Neural cell (in vitro differentiated cells): ENCODE measurements around the gene PRF1. TPM values are rescaled to one million over a fixed set of nuclear protein-coding genes. Genes with fewer than 3 reads are reported as not detected.

Source experiments
- H2AFZ ChIP-seq: fragments of 200-600, 300-800 bp; sonication (generic), shearing (Covaris generic); 2 replicates; pipeline ENCODE4 v1.6.0; 2014; ENCODE audit warnings: low read depth, mild to moderate bottlenecking, antibody characterized with exemption, low read length, moderate library complexity
- H3F3A ChIP-seq: fragments of 200-600 bp; shearing (Covaris generic); 2 replicates; pipeline ENCODE4 v1.6.1; 2016; ENCODE audit warnings: mild to moderate bottlenecking, moderate library complexity, mixed read lengths, antibody characterized with exemption, low read length; ENCODE audit not compliant: insufficient read depth, poor library complexity, severe bottlenecking
- H3K27ac ChIP-seq: fragments of 200-600, 300-800 bp; sonication (generic), shearing (Covaris generic); 2 replicates; pipeline ENCODE4 v1.5.1; 2014; ENCODE audit warnings: mild to moderate bottlenecking, low read length, moderate library complexity
- H3K27me3 ChIP-seq: fragments of 300-800, 200-600 bp; sonication (generic), shearing (Covaris generic); 2 replicates; pipeline ENCODE4 v1.6.0; 2014; ENCODE audit warnings: mild to moderate bottlenecking, low read depth, low read length, moderate library complexity; ENCODE audit not compliant: insufficient read depth
- H3K36me3 ChIP-seq: fragments of 300-800, 200-600 bp; sonication (generic), shearing (Covaris generic); 2 replicates; pipeline ENCODE4 v1.5.1; 2014; ENCODE audit warnings: mild to moderate bottlenecking, antibody characterized with exemption, low read length, moderate library complexity; ENCODE audit not compliant: insufficient read depth
- H3K4me2 ChIP-seq: fragments of 300-800, 200-600 bp; sonication (generic), shearing (Covaris generic); 2 replicates; pipeline ENCODE4 v1.6.0; 2014; ENCODE audit warnings: mild to moderate bottlenecking, low read length
- H3K4me3 ChIP-seq: fragments of 300-800, 200-600 bp; sonication (generic), shearing (Covaris generic); 2 replicates; pipeline ENCODE4 v1.5.1; 2014; ENCODE audit warnings: mild to moderate bottlenecking, low read length, moderate library complexity
- H3K79me2 ChIP-seq: fragments of 200-600 bp; shearing (Covaris generic); replicated peaks from 2 replicates; pipeline ENCODE4 v1.6.0; 2014; ENCODE audit warnings: mild to moderate bottlenecking, low read length, moderate library complexity; ENCODE audit not compliant: insufficient read depth
- H3K9ac ChIP-seq: fragments of 300-800, 200-600 bp; sonication (generic), shearing (Covaris generic); 2 replicates; pipeline ENCODE4 v1.6.1; 2016; ENCODE audit warnings: mild to moderate bottlenecking, low read length, mixed read lengths
- H3K9me2 ChIP-seq: fragments of 200-600 bp; shearing (Covaris generic); 2 replicates; pipeline ENCODE4 v1.6.1; 2016; ENCODE audit warnings: mild to moderate bottlenecking, low read length, mixed read lengths; ENCODE audit not compliant: insufficient read depth
- H3K9me3 ChIP-seq: fragments of 200-600, 300-800 bp; sonication (generic), shearing (Covaris generic); 2 replicates; pipeline ENCODE4 v1.6.1; 2016; ENCODE audit warnings: mild to moderate bottlenecking, mixed run types, low read length, moderate library complexity, mixed read lengths
- H4K20me1 ChIP-seq: fragments of 200-600 bp; shearing (Covaris generic); 2 replicates; pipeline ENCODE4 v1.6.1; 2016; ENCODE audit warnings: mild to moderate bottlenecking, mixed run types; ENCODE audit not compliant: insufficient read depth
- EP300 ChIP-seq: fragments of 450-650 bp; conservative IDR thresholded peaks from 2 replicates; pipeline ENCODE4 v1.6.1; 2014; ENCODE audit warnings: antibody characterized with exemption, mild to moderate bottlenecking, moderate library complexity; ENCODE audit not compliant: poor library complexity, severe bottlenecking
- EZH2 ChIP-seq: fragments of 200-600, 300-800 bp; shearing (Covaris generic), sonication (generic); IDR thresholded peaks from 2 replicates; pipeline ENCODE4 v1.6.1; 2014; ENCODE audit warnings: antibody characterized with exemption, low read length, borderline replicate concordance, mild to moderate bottlenecking; ENCODE audit not compliant: insufficient read depth, poor library complexity, severe bottlenecking
- MXI1 ChIP-seq: fragments of 450-650 bp; conservative IDR thresholded peaks from 2 replicates; pipeline ENCODE4 v1.6.1; 2014; ENCODE audit warnings: antibody characterized with exemption, mild to moderate bottlenecking; ENCODE audit not compliant: poor library complexity, severe bottlenecking
- POLR2AphosphoS5 ChIP-seq: IDR thresholded peaks from 2 replicates; pipeline ENCODE4 v1.6.1; 2012
- RAD21 ChIP-seq: fragments of 450-650 bp; conservative IDR thresholded peaks from 2 replicates; pipeline ENCODE4 v1.6.1; 2014; ENCODE audit warnings: antibody characterized with exemption, mild to moderate bottlenecking, moderate library complexity
- SMC3 ChIP-seq: fragments of 450-650 bp; conservative IDR thresholded peaks from 2 replicates; pipeline ENCODE4 v1.6.1; 2014; ENCODE audit warnings: antibody characterized with exemption, mild to moderate bottlenecking, moderate library complexity; ENCODE audit not compliant: poor library complexity
- TAF1 ChIP-seq: IDR thresholded peaks from 2 replicates; pipeline ENCODE4 v1.6.1; 2012; ENCODE audit warnings: low read depth
- polyA plus RNA-seq: library from polyadenylated mRNA; depleted of rRNA; stranded (reverse); fragments of >200 nt; gene quantifications from 2 replicates; pipeline ENCODE4 v1.2.3, GENCODE V29; 2014
- TF ChIP-seq, protein P1 (sequence below): IDR thresholded peaks from 2 replicates; pipeline ENCODE4 v1.6.1; 2012; ENCODE audit warnings: borderline replicate concordance

Gene PRF1
- polyA plus RNA-seq, 1 donor from 2014 or later = not detected

DNA sequence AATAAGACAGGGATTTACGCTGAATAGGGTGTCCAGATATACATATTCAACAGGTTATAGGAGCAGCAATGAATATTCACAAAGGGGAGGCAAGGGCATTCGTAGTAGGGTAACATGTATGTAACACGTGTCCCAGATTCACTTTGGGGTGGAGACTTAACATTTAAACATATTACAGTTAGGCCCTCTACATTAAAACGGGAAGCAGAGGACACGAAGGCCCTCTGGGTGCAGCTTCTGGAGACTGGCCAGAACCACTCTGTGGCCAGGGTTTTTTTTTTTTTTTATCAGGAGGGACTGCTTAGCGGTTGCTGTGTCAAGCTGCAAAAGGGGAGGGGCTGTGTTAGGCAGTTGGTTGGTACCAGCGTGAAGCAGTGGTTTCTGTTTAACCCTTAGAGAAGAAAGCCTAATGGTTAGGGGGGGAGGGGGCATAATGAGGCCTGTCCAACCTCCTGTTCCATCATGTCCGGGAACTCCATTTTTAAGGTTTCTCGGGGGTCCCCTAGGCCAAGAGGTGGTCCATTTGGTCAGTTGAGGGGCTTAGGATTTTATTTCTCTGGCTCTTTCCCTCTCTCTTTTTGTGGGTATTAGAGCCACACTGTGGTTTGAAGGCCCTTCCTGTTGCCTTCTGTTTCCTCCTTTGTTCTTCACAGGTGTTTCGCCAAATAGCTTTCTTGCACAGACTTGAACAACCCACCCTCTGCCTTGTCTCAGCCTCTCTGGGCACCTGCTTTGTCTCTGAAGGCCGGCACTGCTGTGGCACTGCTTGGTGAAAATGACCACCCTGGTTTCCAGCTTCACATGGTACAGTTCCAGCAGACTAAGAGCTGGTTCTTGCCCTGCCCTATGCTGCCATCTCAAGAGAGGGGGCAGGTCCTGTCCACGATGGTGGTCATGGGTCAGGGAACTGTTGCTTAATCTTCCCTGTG lies 26.4 kb downstream of the PRF1 start:
- Histone ChIP-seq H3F3A (no peaks in the 10 kb centered on the region), H3K9ac (no peak overlapping the region), H3K4me2 (no peak overlapping the region), H3K27me3 (no peaks in the 10 kb centered on the region), H2AFZ (no peak overlapping the region), H3K36me3 (no peaks in the 10 kb centered on the region), H3K9me3 (no peaks in the 10 kb centered on the region), H3K27ac (no peak overlapping the region), H3K79me2 (no peaks in the 10 kb centered on the region), H3K9me2 (no peaks in the 10 kb centered on the region), H4K20me1 (no peaks in the 10 kb centered on the region), H3K4me3 (no peak overlapping the region)
- TF ChIP-seq TAF1 (no peak), MXI1 (no peak), RAD21 (no peak)

GRCh38 chr10:70575486-70575873 lies 27.1 kb downstream of the PRF1 start:
- H3K9me3 ChIP-seq = no peaks in the 10 kb centered on the region
- H4K20me1 ChIP-seq = no peaks in the 10 kb centered on the region
- H3F3A ChIP-seq = no peaks in the 10 kb centered on the region

GRCh38 chr10:70573599-70574506 lies 28.7 kb downstream of the PRF1 start:
- Histone ChIP-seq H4K20me1 (no peaks in the 10 kb centered on the region), H2AFZ (no peak overlapping the region), H3K9ac (no peak overlapping the region), H3K9me2 (no peaks in the 10 kb centered on the region), H3K27me3 (no peaks in the 10 kb centered on the region), H3K4me2 (no peak overlapping the region), H3K79me2 (no peaks in the 10 kb centered on the region), H3K9me3 (no peaks in the 10 kb centered on the region), H3K4me3 (no peak overlapping the region), H3K27ac (no peak overlapping the region), H3F3A (no peaks in the 10 kb centered on the region), H3K36me3 (no peaks in the 10 kb centered on the region)
- TF ChIP-seq, protein P1, sequence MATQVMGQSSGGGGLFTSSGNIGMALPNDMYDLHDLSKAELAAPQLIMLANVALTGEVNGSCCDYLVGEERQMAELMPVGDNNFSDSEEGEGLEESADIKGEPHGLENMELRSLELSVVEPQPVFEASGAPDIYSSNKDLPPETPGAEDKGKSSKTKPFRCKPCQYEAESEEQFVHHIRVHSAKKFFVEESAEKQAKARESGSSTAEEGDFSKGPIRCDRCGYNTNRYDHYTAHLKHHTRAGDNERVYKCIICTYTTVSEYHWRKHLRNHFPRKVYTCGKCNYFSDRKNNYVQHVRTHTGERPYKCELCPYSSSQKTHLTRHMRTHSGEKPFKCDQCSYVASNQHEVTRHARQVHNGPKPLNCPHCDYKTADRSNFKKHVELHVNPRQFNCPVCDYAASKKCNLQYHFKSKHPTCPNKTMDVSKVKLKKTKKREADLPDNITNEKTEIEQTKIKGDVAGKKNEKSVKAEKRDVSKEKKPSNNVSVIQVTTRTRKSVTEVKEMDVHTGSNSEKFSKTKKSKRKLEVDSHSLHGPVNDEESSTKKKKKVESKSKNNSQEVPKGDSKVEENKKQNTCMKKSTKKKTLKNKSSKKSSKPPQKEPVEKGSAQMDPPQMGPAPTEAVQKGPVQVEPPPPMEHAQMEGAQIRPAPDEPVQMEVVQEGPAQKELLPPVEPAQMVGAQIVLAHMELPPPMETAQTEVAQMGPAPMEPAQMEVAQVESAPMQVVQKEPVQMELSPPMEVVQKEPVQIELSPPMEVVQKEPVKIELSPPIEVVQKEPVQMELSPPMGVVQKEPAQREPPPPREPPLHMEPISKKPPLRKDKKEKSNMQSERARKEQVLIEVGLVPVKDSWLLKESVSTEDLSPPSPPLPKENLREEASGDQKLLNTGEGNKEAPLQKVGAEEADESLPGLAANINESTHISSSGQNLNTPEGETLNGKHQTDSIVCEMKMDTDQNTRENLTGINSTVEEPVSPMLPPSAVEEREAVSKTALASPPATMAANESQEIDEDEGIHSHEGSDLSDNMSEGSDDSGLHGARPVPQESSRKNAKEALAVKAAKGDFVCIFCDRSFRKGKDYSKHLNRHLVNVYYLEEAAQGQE = no peak
- no peak for TF ChIP-seq MXI1
- no peak for TF ChIP-seq RAD21
- no peak for TF ChIP-seq TAF1
- TF ChIP-seq EZH2 = no peak
- TF ChIP-seq SMC3 = no peak
- TF ChIP-seq EP300 = no peak
- no peak for TF ChIP-seq POLR2AphosphoS5

More at GRCh38 chr10:70575486-70575873, 27.1 kb downstream of the PRF1 start:
- Histone ChIP-seq H3K9me2 (no peaks in the 10 kb centered on the region), H3K27me3 (no peaks in the 10 kb centered on the region), H3K36me3 (no peaks in the 10 kb centered on the region), H3K9ac (no peak overlapping the region), H3K4me2 (no peak overlapping the region), H3K4me3 (no peak overlapping the region), H2AFZ (no peak overlapping the region), H3K79me2 (no peaks in the 10 kb centered on the region), H3K27ac (no peak overlapping the region)
- TF ChIP-seq, protein P1 = no peak
- no peak for TF ChIP-seq MXI1
- TF ChIP-seq EP300 = no peak
- TF ChIP-seq EZH2 = no peak
